Skin epidermis (tissue), 12 donors: ENCODE results near the gene GPR156.

ENCODE experiments used
- H3K27ac ChIP-seq, 21 experiments: fragments of 200-600 bp; sonication (generic) in 11 of 21; one replicate each; pipeline ENCODE4 v1.5.0; 2020; ENCODE audit warnings: mild to moderate bottlenecking in 3 of 21, inconsistent platforms in 2 of 21, moderate library complexity in 2 of 21
- H3K4me3 ChIP-seq, 7 experiments: fragments of 200-600 bp; sonication (generic) in 2 of 7; one replicate each; pipeline ENCODE4 v1.5.0; 2020; ENCODE audit warnings: inconsistent platforms in 2 of 7, mild to moderate bottlenecking in 2 of 7, moderate library complexity in 1 of 7

The GPR156 gene

GRCh38 chr3:120200493-120201235, 84.4 kb downstream of the GPR156 start:
- no peak overlapping the region for H3K4me3 ChIP-seq
- no peak overlapping the region for H3K27ac ChIP-seq

GRCh38 chr3:120198305-120198878, 86.6 kb downstream of the GPR156 start:
- no peak overlapping the region for H3K4me3 ChIP-seq
- H3K27ac ChIP-seq: no peak overlapping the region

- Histone ChIP-seq H3K4me3 (no peak overlapping the region), H3K27ac (no peak overlapping the region)
Measured at GRCh38 chr3:120196812-120197211, 88.2 kb downstream of the GPR156 start.

GRCh38 chr3:120196333-120196732, 88.7 kb downstream of the GPR156 start:
- Histone ChIP-seq H3K27ac (no peak overlapping the region), H3K4me3 (no peak overlapping the region)

- no peak overlapping the region for H3K4me3 ChIP-seq
Measured at GRCh38 chr3:120193554-120193953, 91.5 kb downstream of the GPR156 start.

GRCh38 chr3:120192579-120192978, 92.4 kb downstream of the GPR156 start:
- H3K4me3 ChIP-seq: no peak overlapping the region
- H3K27ac ChIP-seq: no peak overlapping the region

More at GRCh38 chr3:120193554-120193953, 91.5 kb downstream of the GPR156 start:
- no peak overlapping the region for H3K27ac ChIP-seq

GRCh38 chr3:120192159-120192558, 92.9 kb downstream of the GPR156 start:
- H3K27ac ChIP-seq: no peak overlapping the region
- no peak overlapping the region for H3K4me3 ChIP-seq

GRCh38 chr3:120182613-120183511, 102.2 kb downstream of the GPR156 start:
- Histone ChIP-seq H3K27ac (no peak overlapping the region), H3K4me3 (no peak overlapping the region)

- H3K27ac ChIP-seq: no peak overlapping the region
- no peak overlapping the region for H3K4me3 ChIP-seq
Measured at GRCh38 chr3:120181632-120182031, 103.4 kb downstream of the GPR156 start.

GRCh38 chr3:120180731-120181412, 104.2 kb downstream of the GPR156 start:
- H3K27ac ChIP-seq: no peak overlapping the region
- no peak overlapping the region for H3K4me3 ChIP-seq

- Histone ChIP-seq H3K27ac (peak overlapping the region in 4 of 21 experiments; percentile 0 to 39 (median 16)), H3K4me3 (no peak overlapping the region)
Measured at GRCh38 chr3:120177707-120178306, 107.2 kb downstream of the GPR156 start.

- H3K4me3 ChIP-seq: no peak overlapping the region
- H3K27ac ChIP-seq: peak overlapping the region in 4 of 21 experiments; percentile 0 to 39 (median 16)
Measured at GRCh38 chr3:120177151-120177550, 107.9 kb downstream of the GPR156 start.

GRCh38 chr3:120174811-120175539, 110.0 kb downstream of the GPR156 start:
- no peak overlapping the region for H3K27ac ChIP-seq
- H3K4me3 ChIP-seq: no peak overlapping the region

- Histone ChIP-seq H3K4me3 (no peak overlapping the region), H3K27ac (no peak overlapping the region)
Measured at GRCh38 chr3:120173056-120173675, 111.9 kb downstream of the GPR156 start.

- Histone ChIP-seq H3K27ac (no peak overlapping the region), H3K4me3 (no peak overlapping the region)
Measured at GRCh38 chr3:120172070-120172469, 113.0 kb downstream of the GPR156 start.

GRCh38 chr3:120171134-120171873, 113.7 kb downstream of the GPR156 start:
- Histone ChIP-seq H3K4me3 (no peak overlapping the region), H3K27ac (peak overlapping the region in 2 of 21 experiments; percentile 17 to 44)

GRCh38 chr3:120170223-120170622, 114.8 kb downstream of the GPR156 start:
- H3K4me3 ChIP-seq: no peak overlapping the region
- peak overlapping the region in 10 of 21 experiments; percentile 4 to 55 (median 35) for H3K27ac ChIP-seq

GRCh38 chr3:120169407-120169806, 115.6 kb downstream of the GPR156 start:
- Histone ChIP-seq H3K4me3 (no peak overlapping the region), H3K27ac (peak overlapping the region in 5 of 21 experiments; percentile 2 to 52 (median 41))
